Stimulated activated naive B cell treated with anti-CD40 and anti-IgM and Interleukin-4, amounts not matched to agents 10 μg/mL and 1 μg/mL and 100 μg/mL, for 72 hours (primary cell): ENCODE data around the gene RIN2.

Experiments
- ATAC-seq, 2 donors: fragments of 150-1000 bp; cut with Tn5 transposase; replicated peaks; 2 replicates each; pipeline ENCODE4 v1.10.0; 2021; ENCODE audit warnings: moderate library complexity in 1 of 2
- DNase-seq: peaks from one replicate; pipeline ENCODE4 v3.0.0; 2021
- H3K27ac Mint-ChIP-seq: one replicate; pipeline ENCODE4 v1.8.0; 2022; ENCODE audit warnings: mild to moderate bottlenecking, mixed read lengths
- H3K27me3 Mint-ChIP-seq, 2 donors: one replicate each; pipeline ENCODE4 v1.8.0; 2022; ENCODE audit warnings: mixed read lengths in 2 of 2
- H3K36me3 Mint-ChIP-seq, 2 donors: one replicate each; pipeline ENCODE4 v1.8.0; 2022; ENCODE audit warnings: mixed read lengths in 2 of 2, mild to moderate bottlenecking in 1 of 2
- H3K4me1 Mint-ChIP-seq, 2 donors: one replicate each; pipeline ENCODE4 v1.8.0; 2022; ENCODE audit warnings: mixed read lengths in 2 of 2, mild to moderate bottlenecking in 1 of 2
- H3K4me3 Mint-ChIP-seq, 2 donors: one replicate each; pipeline ENCODE4 v1.8.0; 2022; ENCODE audit warnings: mild to moderate bottlenecking in 2 of 2, mixed read lengths in 2 of 2, moderate library complexity in 1 of 2
- H3K9me3 Mint-ChIP-seq, 2 donors: one replicate each; pipeline ENCODE4 v1.8.0; 2022; ENCODE audit warnings: mixed read lengths in 2 of 2, mild to moderate bottlenecking in 1 of 2

Gene RIN2

DNA sequence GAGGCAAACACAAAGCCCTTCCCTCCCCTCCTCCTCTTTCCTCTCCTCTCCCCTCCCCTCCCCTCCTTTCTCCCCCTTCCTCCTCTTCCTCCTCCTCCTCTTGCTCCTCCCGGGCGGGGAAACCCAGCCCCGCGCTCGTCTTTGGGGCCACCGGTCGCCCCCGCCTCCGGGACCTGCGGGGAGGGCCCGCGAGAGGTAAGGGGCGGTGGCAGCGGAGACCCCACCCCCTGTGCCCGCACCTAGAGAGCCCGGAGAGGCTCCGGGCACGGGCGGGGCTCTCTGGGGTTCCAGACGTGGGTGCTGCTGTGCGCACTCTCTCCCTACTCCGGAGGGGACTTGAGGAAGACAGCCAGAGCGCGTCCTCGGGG is at the start of gene RIN2:
Gene RIN2 (plus strand): TSS at position 126 of the 368 bp plus-strand sequence. CDS start 131,344 bp downstream, outside the sequence.
- ATAC-seq (peak; percentile 65 to 77), DNase-seq (peak; percentile 31)
- Mint-ChIP-seq H3K27ac (peak within 1 kb of the TSS; percentile 78), H3K9me3 (no peaks in the 10 kb centered on the region), H3K36me3 (peaks cover 0 to 7% of the 10 kb centered on the region in 2 donors), H3K4me3 (peak within 1 kb of the TSS; percentile 90 to 91), H3K27me3 (peaks cover 43 to 53% of the 10 kb centered on the region in 2 donors), H3K4me1 (peaks cover 21 to 43% of the 10 kb centered on the region in 2 donors)

- ATAC-seq (no peak), DNase-seq (no peak)
- H3K36me3 Mint-ChIP-seq = peaks cover 4 to 13% of the 10 kb centered on the region in 2 donors
- H3K9me3 Mint-ChIP-seq = peaks cover 0 to under 1% of the 10 kb centered on the region in 2 donors
- no peak overlapping the region for H3K4me3 Mint-ChIP-seq
- H3K27ac Mint-ChIP-seq = no peak overlapping the region
- H3K4me1 Mint-ChIP-seq = peaks cover 23 to 31% of the 10 kb centered on the region in 2 donors
- peaks cover 9 to 10% of the 10 kb centered on the region in 2 donors for H3K27me3 Mint-ChIP-seq
Observed at GRCh38 chr20:19709635-19710335, 48.3 kb upstream of the RIN2 start.

DNA sequence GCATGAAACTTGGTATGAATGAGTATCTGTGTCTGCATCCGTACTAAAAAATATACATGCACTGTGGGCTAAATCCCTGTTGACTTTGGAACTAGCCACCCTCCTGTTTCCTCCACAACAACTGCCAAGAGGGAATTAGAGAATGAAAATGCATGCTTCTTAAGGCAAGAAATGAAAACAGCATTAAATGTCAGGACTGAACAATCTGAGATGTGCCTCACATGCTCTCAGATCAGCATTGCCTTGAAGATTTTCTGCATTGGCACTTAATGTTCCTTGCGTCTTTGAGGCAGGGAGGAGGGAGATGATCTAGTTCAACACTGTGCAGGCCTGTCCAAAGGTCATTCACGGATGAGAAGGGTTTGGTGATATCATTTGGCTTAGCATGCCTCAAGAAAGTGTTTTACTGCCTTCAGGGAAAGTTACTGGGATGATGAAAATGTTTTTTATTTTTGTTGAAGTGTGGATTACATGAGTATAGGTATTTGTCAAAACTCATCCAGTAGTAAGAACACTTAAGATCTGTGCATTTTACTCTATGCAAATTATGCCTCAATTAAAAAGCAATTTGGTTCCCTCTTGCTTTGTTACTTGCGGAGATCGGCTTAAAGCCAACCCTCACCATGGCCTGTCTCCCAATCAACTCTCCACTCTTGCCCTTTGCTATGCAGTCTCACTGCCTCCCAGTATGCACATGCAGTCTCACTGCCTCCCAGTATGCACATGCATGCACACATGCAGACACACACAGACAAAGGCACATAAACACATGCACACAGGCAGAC is 47.5 kb upstream of the RIN2 start:
- DNase-seq (no peak), ATAC-seq (no peak)
- H3K4me1 Mint-ChIP-seq = peaks cover 18 to 31% of the 10 kb centered on the region in 2 donors
- peaks cover 2 to 4% of the 10 kb centered on the region in 2 donors for H3K9me3 Mint-ChIP-seq
- H3K27ac Mint-ChIP-seq = no peak overlapping the region
- peaks cover 6 to 18% of the 10 kb centered on the region in 2 donors for H3K36me3 Mint-ChIP-seq
- H3K27me3 Mint-ChIP-seq = peaks cover 9 to 10% of the 10 kb centered on the region in 2 donors
- no peak overlapping the region for H3K4me3 Mint-ChIP-seq

- peaks cover 18 to 31% of the 10 kb centered on the region in 2 donors for H3K4me1 Mint-ChIP-seq
Observed at GRCh38 chr20:19711126-19711525, 46.9 kb upstream of the RIN2 start.

GRCh38 chr20:19712721-19713260 is 45.3 kb upstream of the RIN2 start:
- ATAC-seq = peak; percentile 62 to 85
- Mint-ChIP-seq H3K9me3 (peaks cover 6 to 17% of the 10 kb centered on the region in 2 donors), H3K4me3 (no peak overlapping the region), H3K27me3 (peaks cover 9 to 10% of the 10 kb centered on the region in 2 donors), H3K4me1 (peaks cover 18 to 31% of the 10 kb centered on the region in 2 donors), H3K36me3 (peaks cover 14 to 18% of the 10 kb centered on the region in 2 donors), H3K27ac (no peak overlapping the region)
- DNase-seq = no peak

More at GRCh38 chr20:19711126-19711525, 46.9 kb upstream of the RIN2 start:
- Mint-ChIP-seq H3K36me3 (peaks cover 8 to 18% of the 10 kb centered on the region in 2 donors), H3K4me3 (no peak overlapping the region), H3K27ac (no peak overlapping the region), H3K9me3 (peaks cover 4 to 7% of the 10 kb centered on the region in 2 donors), H3K27me3 (peaks cover 9 to 10% of the 10 kb centered on the region in 2 donors)
- no peak for DNase-seq
- no peak for ATAC-seq

DNA sequence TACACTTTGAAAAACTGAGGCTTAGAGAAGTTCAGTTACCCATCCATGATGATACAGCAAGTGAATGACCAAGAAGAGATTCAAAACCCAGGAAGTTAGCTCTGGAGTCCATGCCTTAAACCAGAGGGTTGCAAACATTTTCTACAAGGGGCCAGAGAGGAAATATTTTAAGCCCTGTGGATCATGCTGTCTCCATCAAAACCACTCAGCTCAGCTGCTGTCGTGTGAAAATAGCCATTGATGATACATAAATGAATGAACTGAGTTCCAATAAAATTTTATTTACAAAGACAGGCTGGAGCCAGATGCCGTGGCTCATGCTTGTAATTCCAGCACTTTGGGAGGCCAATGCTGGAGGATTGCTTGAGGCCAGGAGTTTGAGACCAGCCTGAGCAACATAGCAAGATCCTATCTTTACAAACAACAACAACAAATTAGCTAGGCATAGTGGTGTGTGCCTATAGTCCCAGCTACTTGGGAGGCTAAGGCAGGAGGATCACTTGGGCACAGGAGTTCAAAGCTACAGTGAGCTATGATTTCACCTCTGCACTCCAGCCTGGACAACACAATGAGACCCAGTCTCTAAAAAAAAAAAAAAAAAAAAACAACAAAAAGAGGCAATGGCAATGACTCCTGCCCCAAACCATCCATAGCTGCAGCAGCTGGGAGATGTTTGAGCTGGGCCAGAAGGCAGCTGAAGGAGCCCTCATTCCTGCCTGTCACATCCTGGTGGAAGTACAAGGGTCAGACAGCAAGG is 44.1 kb upstream of the RIN2 start:
- H3K4me1 Mint-ChIP-seq = peaks cover 9 to 31% of the 10 kb centered on the region in 2 donors
- DNase-seq = no peak
- H3K27me3 Mint-ChIP-seq = peaks cover 15 to 16% of the 10 kb centered on the region in 2 donors
- no peak for ATAC-seq
- no peak overlapping the region for H3K4me3 Mint-ChIP-seq
- H3K36me3 Mint-ChIP-seq = peaks cover 14 to 16% of the 10 kb centered on the region in 2 donors
- peak overlapping the region; percentile 51 for H3K27ac Mint-ChIP-seq
- peaks cover 7 to 17% of the 10 kb centered on the region in 2 donors for H3K9me3 Mint-ChIP-seq

DNA sequence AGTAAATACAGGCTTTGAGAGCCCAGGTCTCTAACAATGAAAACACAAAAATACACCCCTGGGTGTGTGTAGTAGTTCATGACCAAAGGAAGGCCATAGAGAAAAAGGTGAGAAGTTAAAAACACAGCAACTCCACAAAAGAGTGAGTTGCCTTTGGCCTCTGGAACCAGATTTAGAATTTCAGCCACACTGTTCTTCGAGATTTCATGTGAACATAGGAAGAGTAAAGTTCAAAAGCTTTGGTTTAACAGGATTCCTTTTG is 43.5 kb upstream of the RIN2 start:
- ATAC-seq = no peak
- Mint-ChIP-seq H3K36me3 (peaks cover 14 to 16% of the 10 kb centered on the region in 2 donors), H3K27me3 (peaks cover 15 to 19% of the 10 kb centered on the region in 2 donors), H3K4me3 (no peak overlapping the region), H3K9me3 (peaks cover 7 to 17% of the 10 kb centered on the region in 2 donors), H3K4me1 (peaks cover 9 to 31% of the 10 kb centered on the region in 2 donors), H3K27ac (no peak overlapping the region)
- no peak for DNase-seq

DNA sequence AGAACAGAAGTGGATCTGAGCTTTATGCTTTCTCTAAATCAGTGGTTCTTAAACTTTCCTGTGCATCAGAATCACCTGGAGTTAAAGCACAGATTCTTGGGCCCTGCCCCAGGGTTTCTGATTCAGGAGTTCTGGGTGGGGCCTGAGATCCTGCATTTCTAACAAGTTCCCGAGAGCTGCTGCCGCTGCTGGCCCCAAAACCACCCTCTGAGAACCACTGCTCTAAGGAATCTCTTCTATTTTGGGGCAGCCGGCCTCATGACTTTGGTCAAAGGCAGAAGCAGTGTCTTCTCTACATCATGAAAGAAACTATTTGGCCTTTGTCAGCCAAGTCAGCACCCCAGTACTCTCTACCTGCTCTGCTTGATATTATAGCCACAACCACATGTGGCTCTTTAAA is 42.1 kb upstream of the RIN2 start:
- ATAC-seq (no peak), DNase-seq (no peak)
- Mint-ChIP-seq H3K4me3 (no peak overlapping the region), H3K27me3 (peaks cover 7 to 18% of the 10 kb centered on the region in 2 donors), H3K27ac (peak overlapping the region; percentile 3), H3K9me3 (peaks cover 7 to 17% of the 10 kb centered on the region in 2 donors), H3K36me3 (peaks cover 14 to 21% of the 10 kb centered on the region in 2 donors), H3K4me1 (peaks cover 9 to 22% of the 10 kb centered on the region in 2 donors)

- H3K27me3 Mint-ChIP-seq = peaks cover 7 to 10% of the 10 kb centered on the region in 2 donors
Observed at GRCh38 chr20:19718880-19719279, 39.2 kb upstream of the RIN2 start.

DNA sequence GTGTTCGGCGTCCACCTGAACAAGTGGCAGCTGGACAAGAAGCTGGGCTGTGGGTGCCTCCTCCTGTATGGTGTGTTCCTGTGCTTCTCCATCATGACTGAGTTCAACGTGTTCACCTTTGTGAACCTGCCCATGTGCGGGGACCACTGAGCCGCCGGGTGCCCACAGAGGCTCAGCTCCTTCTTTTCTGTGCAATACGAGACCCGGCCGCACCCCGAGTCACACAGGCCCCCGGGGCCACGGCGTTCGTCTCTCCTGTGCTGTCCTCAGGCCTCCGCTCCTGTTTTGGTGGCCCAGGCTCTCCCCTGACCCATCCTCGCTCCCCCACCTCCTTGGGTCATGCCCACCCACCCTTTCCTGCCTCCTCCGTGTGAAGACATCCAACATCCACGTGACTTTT is 37.1 kb upstream of the RIN2 start:
- Mint-ChIP-seq H3K27ac (peak overlapping the region; percentile 51), H3K4me1 (peaks cover 3 to 7% of the 10 kb centered on the region in 2 donors), H3K4me3 (no peak overlapping the region), H3K27me3 (peaks cover 7 to 10% of the 10 kb centered on the region in 2 donors), H3K9me3 (peaks cover 3 to 10% of the 10 kb centered on the region in 2 donors), H3K36me3 (peaks cover 7 to 10% of the 10 kb centered on the region in 2 donors)
- ATAC-seq (no peak), DNase-seq (no peak)

More at GRCh38 chr20:19718880-19719279, 39.2 kb upstream of the RIN2 start:
- H3K4me1 Mint-ChIP-seq = peaks cover 0 to under 1% of the 10 kb centered on the region in 2 donors
- H3K36me3 Mint-ChIP-seq = peaks cover 11 to 15% of the 10 kb centered on the region in 2 donors
- ATAC-seq = no peak
- no peak overlapping the region for H3K27ac Mint-ChIP-seq
- H3K4me3 Mint-ChIP-seq = no peak overlapping the region
- no peak for DNase-seq
- peaks cover 7 to 17% of the 10 kb centered on the region in 2 donors for H3K9me3 Mint-ChIP-seq

DNA sequence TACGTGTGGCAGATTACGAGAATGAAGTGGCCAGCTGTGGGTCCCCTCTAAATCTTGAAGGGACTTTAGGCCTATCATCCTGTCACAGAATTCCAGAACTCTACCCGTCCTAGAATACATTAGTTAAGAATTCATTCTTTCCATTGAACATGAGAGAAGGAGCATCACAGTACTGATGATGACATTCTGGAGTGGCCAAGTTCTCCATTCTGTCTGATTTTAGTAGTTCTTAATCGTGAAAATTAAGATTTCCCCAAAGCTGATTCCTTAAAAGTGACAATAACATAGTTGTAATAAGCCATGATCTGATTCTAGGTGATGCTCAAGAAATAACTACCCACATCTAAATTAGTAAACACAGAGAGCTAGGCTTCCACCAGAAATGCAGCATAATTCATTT is 35.0 kb upstream of the RIN2 start:
- Mint-ChIP-seq H3K27me3 (peaks cover 7 to 10% of the 10 kb centered on the region in 2 donors), H3K27ac (no peak overlapping the region), H3K4me3 (no peak overlapping the region), H3K4me1 (peaks cover 15 to 28% of the 10 kb centered on the region in 2 donors), H3K9me3 (peaks cover 0 to 1% of the 10 kb centered on the region in 2 donors), H3K36me3 (peaks cover 0 to 10% of the 10 kb centered on the region in 2 donors)
- ATAC-seq = no peak
- no peak for DNase-seq

DNA sequence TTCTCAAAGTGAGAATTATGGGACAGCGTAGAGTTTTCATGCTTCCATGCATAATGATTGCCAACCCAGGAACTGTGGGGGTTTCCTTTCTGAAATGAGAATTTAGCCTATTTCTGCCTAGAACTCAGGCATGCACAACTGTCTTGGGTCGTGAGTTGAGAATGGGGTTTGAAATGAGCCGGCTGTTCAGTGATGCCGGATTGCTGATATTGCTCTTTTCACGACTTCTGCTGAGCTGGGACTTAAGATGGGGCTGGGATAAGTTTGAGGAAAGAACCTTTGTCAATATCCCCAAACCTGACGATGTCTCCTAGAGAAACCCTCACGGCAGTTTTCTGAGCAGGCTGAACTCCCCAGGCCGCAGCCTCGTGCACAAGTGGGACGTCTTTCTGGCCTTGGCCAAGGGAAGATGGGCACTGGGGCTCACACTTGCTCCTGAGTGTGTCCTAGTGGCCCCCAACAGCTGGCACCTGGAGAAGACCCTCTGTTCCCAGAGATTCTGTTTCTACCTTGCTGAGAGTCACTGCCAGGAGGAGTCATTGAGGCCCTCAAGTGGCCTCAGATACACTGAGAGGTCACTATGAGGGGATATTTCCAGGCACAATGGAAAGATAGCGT is 34.1 kb upstream of the RIN2 start:
- H3K4me3 Mint-ChIP-seq = no peak overlapping the region

GRCh38 chr20:19725373-19725772 is 32.7 kb upstream of the RIN2 start:
- H3K36me3 Mint-ChIP-seq = peaks cover 0 to 4% of the 10 kb centered on the region in 2 donors
- no peak overlapping the region for H3K27ac Mint-ChIP-seq
- H3K27me3 Mint-ChIP-seq = no peaks in the 10 kb centered on the region
- DNase-seq = no peak
- no peak overlapping the region for H3K4me3 Mint-ChIP-seq
- peaks cover 0 to 4% of the 10 kb centered on the region in 2 donors for H3K9me3 Mint-ChIP-seq
- ATAC-seq = no peak
- peaks cover 21 to 44% of the 10 kb centered on the region in 2 donors for H3K4me1 Mint-ChIP-seq

More for the DNA sequence above, 34.1 kb upstream of the RIN2 start:
- Mint-ChIP-seq H3K9me3 (no peaks in the 10 kb centered on the region), H3K4me1 (peaks cover 16 to 33% of the 10 kb centered on the region in 2 donors), H3K27me3 (peaks cover 2 to 4% of the 10 kb centered on the region in 2 donors), H3K27ac (no peak overlapping the region), H3K36me3 (peaks cover 0 to 10% of the 10 kb centered on the region in 2 donors)
- ATAC-seq (no peak), DNase-seq (no peak)
